HG02870 (cell line): ENCODE data around the gene NHP2.
A peak's percentile ranks its signal among the peaks of the same experiment; 100 is the strongest.
"Not testable (repeated sequence)": the region's sequence is repeated elsewhere in the genome, so short reads cannot be mapped to it uniquely, and the experiment has no call there.

ENCODE experiments used
- ATAC-seq: cut with Tn5 transposase; IDR thresholded peaks from one replicate; pipeline ENCODE4 v1.9.1; 2021; ENCODE audit warnings: mild to moderate bottlenecking, moderate library complexity; ENCODE audit not compliant: unreplicated experiment

NHP2 gene

DNA sequence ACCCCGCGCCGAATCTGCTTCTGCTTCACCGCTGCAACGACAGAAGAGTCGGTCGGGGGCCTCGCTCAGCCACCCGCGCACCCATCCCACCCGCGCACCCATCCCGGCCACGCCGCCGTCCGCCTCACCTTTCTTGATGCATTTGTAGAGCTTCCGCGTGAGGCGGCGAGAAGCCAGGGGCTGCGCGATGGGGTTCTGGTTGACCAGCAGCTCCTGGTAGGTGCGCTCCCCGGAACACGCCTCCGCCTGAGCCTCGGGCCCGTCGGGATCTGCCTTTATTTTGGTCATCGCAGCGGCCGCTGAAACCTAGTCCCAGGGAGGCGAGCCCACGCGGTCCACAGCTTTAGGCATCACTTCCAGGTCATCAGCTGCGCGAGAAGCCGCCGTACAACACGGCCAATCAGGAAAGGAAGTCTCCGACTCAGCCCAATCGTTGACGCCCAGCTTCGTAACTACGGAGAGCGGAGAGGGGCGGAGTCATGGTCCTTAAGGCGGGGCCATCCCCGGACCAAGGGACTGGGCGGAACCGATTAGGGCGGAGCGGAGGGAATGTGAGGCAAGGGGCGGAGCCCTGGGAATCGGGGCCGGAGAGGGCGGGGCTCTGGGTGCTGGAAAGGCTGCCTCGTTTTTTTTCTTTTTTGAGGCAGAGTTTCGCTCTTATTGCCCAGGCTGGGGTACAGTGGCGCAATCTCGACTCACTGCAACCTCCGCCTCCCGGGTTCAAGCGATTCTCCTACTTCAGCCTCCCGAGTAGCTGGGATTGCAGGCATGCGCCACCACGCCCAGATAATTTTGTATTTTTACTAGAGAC, at the start of gene NHP2:
Gene NHP2, minus strand, starts transcription at position 356 of the 811 bp plus-strand sequence. Its CDS starts 68 bp downstream, at position 288.
- ATAC-seq = peak; percentile 93

- no peak for ATAC-seq
These were observed 48.9 kb upstream of the NHP2 start for GRCh38 chr5:178202541-178202940.

DNA sequence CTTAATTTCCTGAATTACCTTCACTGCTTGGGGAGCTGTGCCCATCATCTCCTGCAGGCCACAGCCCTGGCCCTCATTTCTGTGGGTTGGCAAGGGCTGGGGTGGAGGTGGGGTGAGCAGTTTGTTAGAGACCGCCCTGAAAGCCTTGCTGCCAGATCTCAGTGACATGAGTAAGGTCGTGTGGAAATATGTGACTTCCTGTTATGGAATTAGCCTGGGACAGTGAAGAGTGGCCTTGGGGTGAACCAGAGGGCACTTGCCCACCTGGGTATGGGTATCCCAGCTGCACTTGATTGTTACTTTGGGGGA, 48.2 kb upstream of the NHP2 start:
- ATAC-seq = no peak

GRCh38 chr5:178201221-178201926, 47.7 kb upstream of the NHP2 start:
- no peak for ATAC-seq

GRCh38 chr5:178199581-178200434, 46.1 kb upstream of the NHP2 start:
- ATAC-seq = no peak

- no peak for ATAC-seq
These were observed 45.0 kb upstream of the NHP2 start for GRCh38 chr5:178198706-178199105.

DNA sequence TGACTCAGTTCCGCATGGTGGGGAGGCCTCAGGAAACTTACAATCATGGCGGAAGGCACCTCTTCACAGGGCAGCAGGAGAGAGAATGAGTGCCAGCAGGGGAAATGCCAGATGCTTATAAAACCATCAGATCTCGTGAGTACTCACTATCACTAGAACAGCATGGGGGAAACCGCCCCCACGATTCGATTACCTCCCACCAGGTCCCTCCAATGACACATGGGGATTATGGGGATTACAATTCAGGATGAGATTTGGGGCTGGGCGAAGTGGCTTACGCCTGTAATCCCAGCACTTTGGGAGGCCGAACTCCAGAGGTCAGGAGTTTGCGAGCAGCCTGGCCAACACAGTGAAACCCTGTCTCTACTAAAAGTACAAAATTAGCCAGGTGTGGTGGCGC, 44.5 kb upstream of the NHP2 start:
- not testable (repeated sequence) for ATAC-seq

DNA sequence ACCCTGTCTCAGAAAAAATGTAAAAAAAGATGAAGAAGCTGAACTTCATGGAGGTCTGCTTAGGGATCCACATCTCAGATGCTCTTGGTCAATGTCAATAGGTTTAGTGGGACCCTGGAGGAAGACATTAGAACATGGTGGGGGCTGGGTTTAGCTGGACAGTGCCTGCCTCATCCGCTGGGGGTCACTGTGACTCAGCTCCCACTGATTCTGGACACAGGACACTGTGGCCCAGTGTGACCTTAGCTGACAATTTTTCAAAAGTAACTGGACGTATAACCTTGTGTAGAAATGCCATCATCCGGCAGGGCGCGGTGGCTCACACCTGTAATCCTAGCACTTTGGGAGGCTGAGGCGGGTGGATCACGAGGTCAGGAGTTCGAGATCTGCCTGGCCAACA, 43.3 kb upstream of the NHP2 start:
- no peak for ATAC-seq

GRCh38 chr5:178196281-178196812, 42.7 kb upstream of the NHP2 start:
- ATAC-seq = no peak

DNA sequence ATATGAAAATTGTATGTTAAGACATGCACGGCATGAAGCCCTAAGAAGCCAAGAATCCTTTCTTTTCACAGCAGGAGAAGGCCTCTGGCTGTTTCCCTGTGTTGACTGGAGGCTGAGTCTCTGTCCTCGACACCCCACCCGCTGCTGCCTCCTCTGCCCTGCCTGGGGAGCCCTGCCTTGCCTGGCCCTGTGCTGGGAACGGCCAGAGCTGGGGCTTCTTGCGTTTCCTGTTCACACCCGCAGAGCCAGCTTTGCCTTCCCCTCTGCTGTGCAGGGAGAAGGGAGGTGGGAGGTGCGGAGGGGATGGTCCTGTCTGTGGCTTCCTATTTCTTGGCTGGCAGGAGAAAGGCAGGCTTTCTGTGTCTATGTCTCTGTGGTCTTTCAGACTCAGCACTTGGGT, 40.3 kb upstream of the NHP2 start:
- ATAC-seq = no peak

- ATAC-seq = no peak
These were observed 39.6 kb upstream of the NHP2 start for GRCh38 chr5:178193251-178193809.

DNA sequence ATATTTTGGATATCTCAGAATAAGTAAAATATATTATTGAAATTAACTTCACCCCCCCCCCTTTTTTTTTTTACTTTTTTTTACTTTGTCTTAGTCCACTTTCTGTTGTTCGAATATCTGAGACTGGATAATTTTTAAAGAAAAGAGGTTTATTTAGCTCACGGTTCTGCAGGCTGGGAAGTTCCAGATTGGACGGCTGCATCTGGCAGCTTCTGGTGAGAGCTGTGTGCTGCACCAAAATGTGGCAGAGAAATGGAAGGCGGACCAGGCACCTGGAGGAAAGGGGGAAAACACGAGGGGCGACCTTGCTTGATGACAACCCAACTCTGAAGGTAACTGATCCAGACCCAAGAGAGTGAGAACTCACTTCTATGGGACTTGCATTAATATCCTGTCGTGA, 39.1 kb upstream of the NHP2 start:
- ATAC-seq = no peak

DNA sequence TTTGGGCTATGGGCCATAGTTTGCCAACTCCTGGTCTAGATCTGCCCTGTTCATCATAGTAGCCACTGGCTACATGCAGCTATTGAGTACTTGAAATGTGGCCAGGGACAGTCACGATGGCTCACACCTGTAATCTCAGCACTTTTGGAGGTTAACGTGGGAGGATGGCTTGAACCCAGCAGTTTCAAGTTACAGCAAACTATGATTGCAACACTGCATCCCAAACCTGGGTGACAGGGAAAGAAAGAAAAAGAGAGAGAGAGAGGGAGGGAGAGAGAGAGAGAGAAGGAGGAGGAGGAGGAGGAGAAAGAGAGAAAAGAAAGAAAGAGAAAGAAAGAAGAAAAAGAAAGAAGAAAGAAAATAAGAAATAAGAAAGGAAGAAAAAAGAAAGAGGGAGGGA, 38.6 kb upstream of the NHP2 start:
- ATAC-seq = no peak

DNA sequence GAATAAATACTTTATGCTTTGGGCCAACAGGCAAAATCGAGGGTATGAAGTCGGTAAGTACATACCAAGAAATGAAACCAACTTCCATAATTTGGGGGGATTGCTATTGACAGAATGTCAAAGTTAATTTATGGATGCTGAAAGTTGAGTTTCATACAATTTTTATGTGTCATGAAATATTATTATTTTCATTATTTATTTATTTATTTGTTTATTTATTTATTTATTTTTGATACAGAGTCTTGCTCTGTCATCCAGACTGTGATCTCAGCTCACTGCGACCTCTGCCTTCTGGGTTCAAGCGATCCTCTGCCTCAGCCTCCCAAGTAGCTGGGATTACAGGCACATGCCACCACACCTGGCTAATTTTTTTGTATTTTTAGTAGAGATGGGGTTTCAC, 38.0 kb upstream of the NHP2 start:
- ATAC-seq = no peak

GRCh38 chr5:178189433-178189832, 35.7 kb upstream of the NHP2 start:
- no peak for ATAC-seq

- no peak for ATAC-seq
These were observed 33.3 kb upstream of the NHP2 start, which contains the start of gene GMCL2 for GRCh38 chr5:178187014-178187413. Gene GMCL2 (minus strand): TSS chr5:178187371. CDS start chr5:178187299, 72 bp downstream.

- no peak for ATAC-seq
These were observed 32.7 kb upstream of the NHP2 start for GRCh38 chr5:178186427-178186826.

GRCh38 chr5:178182158-178182876, 28.6 kb upstream of the NHP2 start:
- ATAC-seq = no peak

- no peak for ATAC-seq
These were observed 26.6 kb upstream of the NHP2 start for GRCh38 chr5:178180141-178180863.

GRCh38 chr5:178177569-178177968, 23.9 kb upstream of the NHP2 start:
- no peak for ATAC-seq
